Activated naive CD4-positive, alpha-beta T cell treated with anti-CD3 and anti-CD28 coated beads, Interleukin-2, amount 50 U/mL, for 72 hours (primary cell): ENCODE measurements around the gene ST8SIA5. TPM values are rescaled to one million over a fixed set of nuclear protein-coding genes. Genes with fewer than 3 reads are reported as not detected.

Experiments
- ATAC-seq, 2 donors: fragments of 150-1000 bp; cut with Tn5 transposase; 2 replicates each; pipeline ENCODE4 v1.10.0; 2021; ENCODE audit warnings: mild to moderate bottlenecking in 2 of 2, moderate library complexity in 2 of 2
- DNase-seq, 2 donors: peaks; one replicate each; pipeline ENCODE4 v3.0.0; 2021 to 2022; ENCODE audit warnings: low spot score in 2 of 2
- H3K27ac Mint-ChIP-seq, 2 donors: one replicate each; pipeline ENCODE4 v1.8.0; 2022; ENCODE audit warnings: mild to moderate bottlenecking in 2 of 2, mixed read lengths in 2 of 2
- H3K36me3 Mint-ChIP-seq, 2 donors: one replicate each; pipeline ENCODE4 v1.8.0; 2022; ENCODE audit warnings: mixed read lengths in 2 of 2
- H3K9me3 Mint-ChIP-seq, 2 donors: one replicate each; pipeline ENCODE4 v1.8.0; 2022; ENCODE audit warnings: mixed read lengths in 2 of 2
- total RNA-seq, 2 donors: library from RNA; stranded (reverse); gene quantifications; one replicate each; pipeline ENCODE4 v1.2.3, GENCODE V29; 2022

The ST8SIA5 gene
- total RNA-seq, 2 donors from 2014 or later, result 0.19 TPM; not detected in 1

DNA sequence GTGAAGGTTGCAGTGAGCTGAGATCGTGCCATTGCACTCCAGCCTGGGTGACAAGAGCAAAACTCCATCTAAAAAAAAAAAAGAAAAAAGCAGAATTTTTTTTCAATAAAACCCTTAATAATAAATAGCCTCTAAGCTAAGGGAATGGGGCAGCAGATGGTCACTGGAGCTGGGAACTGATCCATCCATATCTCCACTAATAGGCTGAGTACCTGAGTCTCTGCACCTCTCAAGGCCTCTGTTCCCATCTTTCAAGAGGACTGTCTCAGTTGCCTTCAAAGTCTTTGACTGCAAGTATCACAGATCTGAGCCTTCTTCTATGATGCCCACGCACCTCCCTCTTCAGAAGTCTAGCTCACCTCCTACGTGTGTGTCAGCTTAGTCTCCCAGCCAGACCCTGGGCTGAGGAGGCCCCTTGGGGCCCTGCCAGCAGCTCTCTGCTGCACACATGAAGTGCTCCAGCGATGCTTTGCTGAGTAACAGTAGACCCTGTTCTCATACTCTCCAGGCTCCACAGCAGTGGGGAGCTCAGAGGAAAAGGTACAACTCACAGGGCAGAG, 32.9 kb downstream of the ST8SIA5 start:
- Mint-ChIP-seq H3K9me3 (peaks cover 1% of the 10 kb centered on the region in 2 donors), H3K27ac (no peak overlapping the region), H3K36me3 (no peaks in the 10 kb centered on the region)
- ATAC-seq, result no peak
- no peak for DNase-seq

GRCh38 chr18:46722051-46722450, 34.8 kb downstream of the ST8SIA5 start:
- H3K27ac Mint-ChIP-seq, result no peak overlapping the region
- ATAC-seq (no peak), DNase-seq (no peak)
- no peaks in the 10 kb centered on the region for H3K9me3 Mint-ChIP-seq
- H3K36me3 Mint-ChIP-seq, result no peaks in the 10 kb centered on the region

DNA sequence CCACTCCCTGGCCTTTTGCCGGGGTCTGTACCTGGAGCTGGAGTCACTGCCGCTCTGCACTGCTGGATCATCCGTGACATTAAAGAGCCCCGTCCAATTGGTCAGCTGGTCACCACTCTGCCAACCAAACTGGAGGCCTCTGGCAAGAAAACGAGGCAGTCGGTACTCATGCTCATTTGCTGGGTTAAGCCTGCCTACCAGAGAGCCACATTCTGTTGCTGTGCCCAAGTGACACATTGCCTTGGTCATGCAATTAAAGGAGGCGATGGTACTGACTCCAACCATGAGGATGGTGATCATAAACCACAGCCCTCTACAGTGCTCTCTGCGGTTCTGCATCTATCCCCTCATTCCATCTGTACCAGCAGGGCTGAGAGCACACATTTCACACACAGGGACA, 35.5 kb downstream of the ST8SIA5 start:
- DNase-seq, result no peak
- no peaks in the 10 kb centered on the region for H3K36me3 Mint-ChIP-seq
- no peak for ATAC-seq
- no peak overlapping the region for H3K27ac Mint-ChIP-seq
- no peaks in the 10 kb centered on the region for H3K9me3 Mint-ChIP-seq

GRCh38 chr18:46720521-46720920, 36.3 kb downstream of the ST8SIA5 start:
- H3K27ac Mint-ChIP-seq, result no peak overlapping the region
- ATAC-seq, result no peak

GRCh38 chr18:46720092-46720491, 36.8 kb downstream of the ST8SIA5 start:
- ATAC-seq, result no peak
- H3K27ac Mint-ChIP-seq, result no peak overlapping the region
- no peaks in the 10 kb centered on the region for H3K36me3 Mint-ChIP-seq
- no peak for DNase-seq
- no peaks in the 10 kb centered on the region for H3K9me3 Mint-ChIP-seq

More at GRCh38 chr18:46720521-46720920, 36.3 kb downstream of the ST8SIA5 start:
- Mint-ChIP-seq H3K9me3 (no peaks in the 10 kb centered on the region), H3K36me3 (no peaks in the 10 kb centered on the region)
- DNase-seq, result no peak

DNA sequence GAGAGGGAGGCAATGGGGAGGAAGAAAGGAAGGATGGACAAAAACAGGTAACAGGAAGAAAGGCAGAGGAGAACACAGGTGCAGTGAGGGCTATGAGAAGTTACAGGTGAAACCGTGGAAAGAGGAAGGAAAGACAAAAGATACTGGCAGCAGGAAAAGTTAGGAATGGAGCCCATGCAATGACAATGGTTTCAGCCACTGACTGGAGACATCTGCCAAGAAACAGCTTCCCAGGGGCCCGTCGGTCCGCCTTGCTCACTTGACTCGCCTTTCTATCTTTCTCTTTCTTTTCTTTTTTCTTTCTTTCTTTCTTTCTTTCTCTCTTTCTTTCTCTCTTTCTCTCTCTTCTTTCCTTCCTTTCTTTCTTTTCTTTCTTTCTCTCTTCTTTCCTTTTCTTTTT, 37.5 kb downstream of the ST8SIA5 start:
- H3K36me3 Mint-ChIP-seq, result no peaks in the 10 kb centered on the region
- no peak for ATAC-seq
- no peak for DNase-seq
- H3K9me3 Mint-ChIP-seq, result no peaks in the 10 kb centered on the region
- no peak overlapping the region for H3K27ac Mint-ChIP-seq

GRCh38 chr18:46718501-46719341, 38.1 kb downstream of the ST8SIA5 start:
- Mint-ChIP-seq H3K27ac (no peak overlapping the region), H3K36me3 (no peaks in the 10 kb centered on the region)
- ATAC-seq, result no peak

GRCh38 chr18:46716827-46717226, 40.0 kb downstream of the ST8SIA5 start:
- no peaks in the 10 kb centered on the region for H3K36me3 Mint-ChIP-seq
- ATAC-seq, result no peak
- no peak for DNase-seq
- H3K27ac Mint-ChIP-seq, result no peak overlapping the region
- H3K9me3 Mint-ChIP-seq, result no peaks in the 10 kb centered on the region

More at GRCh38 chr18:46718501-46719341, 38.1 kb downstream of the ST8SIA5 start:
- no peaks in the 10 kb centered on the region for H3K9me3 Mint-ChIP-seq
- no peak for DNase-seq

DNA sequence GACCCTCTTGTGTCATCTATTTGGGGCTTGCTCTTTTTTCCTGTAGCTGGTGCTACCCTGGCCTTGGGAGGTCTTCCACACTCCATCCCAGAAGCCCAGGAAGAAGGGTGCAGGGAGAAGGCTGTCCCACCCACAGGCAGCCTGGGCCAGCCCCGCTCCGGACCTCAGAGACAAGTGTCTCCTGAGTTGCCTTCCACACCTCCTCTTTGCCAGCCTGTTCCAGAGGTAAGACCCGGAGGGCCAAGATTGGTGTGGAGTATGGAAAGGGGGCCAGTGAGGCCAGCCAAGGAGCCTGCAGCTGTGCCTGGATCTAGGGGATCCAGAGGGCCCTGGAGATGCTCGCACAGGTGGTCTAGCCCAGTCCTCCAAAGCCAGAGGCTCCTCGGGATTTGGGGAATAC, 40.5 kb downstream of the ST8SIA5 start:
- no peaks in the 10 kb centered on the region for H3K9me3 Mint-ChIP-seq
- ATAC-seq (no peak), DNase-seq (no peak)
- H3K36me3 Mint-ChIP-seq, result no peaks in the 10 kb centered on the region
- no peak overlapping the region for H3K27ac Mint-ChIP-seq

DNA sequence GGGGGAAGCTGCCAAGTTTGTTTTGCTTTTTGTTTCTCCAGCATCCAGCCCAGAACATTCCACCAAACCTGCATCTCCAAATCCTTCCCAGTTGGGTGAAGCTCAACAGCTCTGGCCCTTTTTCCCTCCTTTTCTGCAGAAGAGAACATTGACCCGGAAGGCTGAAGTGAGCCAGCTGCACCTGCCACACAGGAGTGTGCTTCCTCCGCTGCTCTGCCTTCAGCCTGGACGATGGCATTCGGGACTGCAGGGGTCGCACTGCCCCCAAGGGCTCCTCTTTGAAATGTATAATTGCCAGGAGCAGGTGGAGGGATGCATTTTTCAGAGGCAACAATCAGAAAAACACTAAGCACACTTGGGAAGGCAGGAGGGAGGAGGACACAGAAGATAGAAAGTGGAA, 41.8 kb downstream of the ST8SIA5 start:
- Mint-ChIP-seq H3K9me3 (no peaks in the 10 kb centered on the region), H3K36me3 (no peaks in the 10 kb centered on the region), H3K27ac (no peak overlapping the region)
- ATAC-seq, result no peak
- DNase-seq, result no peak

DNA sequence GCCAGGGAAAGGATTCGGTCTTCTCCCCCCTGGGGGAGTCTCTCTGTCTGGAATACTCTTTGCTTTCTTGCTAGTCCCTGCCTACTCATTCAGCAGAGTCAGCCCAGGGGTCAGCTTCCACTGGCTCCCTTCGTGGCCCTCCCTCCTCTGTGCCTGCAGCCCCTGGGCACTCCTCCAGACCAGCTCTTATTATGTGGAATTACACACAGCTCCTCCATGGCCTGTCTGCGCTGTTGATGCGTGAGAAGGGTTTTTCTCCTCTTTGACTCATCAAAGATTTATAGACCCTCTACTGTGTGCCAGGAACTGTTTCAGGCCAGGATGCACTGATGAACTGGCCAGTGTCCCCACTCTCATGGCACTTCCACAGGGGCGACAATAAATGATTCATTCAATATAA, 44.4 kb downstream of the ST8SIA5 start:
- no peak for ATAC-seq
- Mint-ChIP-seq H3K36me3 (no peaks in the 10 kb centered on the region), H3K9me3 (no peaks in the 10 kb centered on the region), H3K27ac (no peak overlapping the region)
- DNase-seq, result no peak

DNA sequence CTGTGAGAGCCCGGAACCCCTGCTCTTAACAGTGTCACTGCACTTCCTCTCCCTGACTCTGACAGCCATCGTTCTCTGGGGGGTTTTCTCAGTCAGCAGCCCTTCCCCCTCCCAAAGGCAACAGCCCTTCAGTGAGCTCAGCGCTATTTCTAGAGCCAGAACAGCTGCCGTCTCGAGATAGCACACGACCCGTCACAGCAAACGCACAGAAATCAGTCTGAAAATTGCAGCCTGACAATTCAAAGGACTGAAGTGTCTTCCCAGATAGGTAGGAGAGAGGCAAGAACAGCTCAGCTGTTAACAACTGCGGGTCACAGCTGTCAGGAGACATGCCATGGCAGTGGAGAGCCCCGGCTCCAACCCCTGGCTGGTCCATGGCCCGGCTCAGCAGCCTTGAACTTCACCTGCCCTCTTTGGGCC, 45.4 kb downstream of the ST8SIA5 start:
- DNase-seq (no peak), ATAC-seq (no peak)
- no peak overlapping the region for H3K27ac Mint-ChIP-seq
- H3K9me3 Mint-ChIP-seq, result no peaks in the 10 kb centered on the region
- no peaks in the 10 kb centered on the region for H3K36me3 Mint-ChIP-seq

DNA sequence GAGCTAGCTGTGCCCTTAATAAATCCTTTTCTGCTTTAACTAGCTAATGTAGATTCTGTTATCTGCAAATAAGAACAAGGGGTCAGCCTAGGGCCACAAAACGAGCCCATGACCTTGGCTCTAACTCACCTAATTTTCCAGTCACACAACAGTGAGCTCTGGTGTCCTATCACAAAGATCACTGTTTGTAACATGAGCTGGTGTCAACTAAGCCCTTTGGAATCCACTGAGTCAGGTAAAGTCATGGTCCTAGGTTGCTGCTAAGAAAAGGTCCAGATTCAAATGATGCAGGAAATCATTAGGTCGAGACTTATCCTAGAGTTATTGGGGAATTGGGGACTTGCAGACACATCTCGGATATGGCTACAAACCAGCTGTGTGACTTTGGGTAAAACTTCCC, 49.9 kb downstream of the ST8SIA5 start:
- ATAC-seq (no peak), DNase-seq (no peak)
- H3K9me3 Mint-ChIP-seq, result no peaks in the 10 kb centered on the region
- H3K36me3 Mint-ChIP-seq, result no peaks in the 10 kb centered on the region
- no peak overlapping the region for H3K27ac Mint-ChIP-seq

- Mint-ChIP-seq H3K36me3 (no peaks in the 10 kb centered on the region), H3K9me3 (no peaks in the 10 kb centered on the region), H3K27ac (no peak overlapping the region)
- no peak for ATAC-seq
- no peak for DNase-seq
Measured at GRCh38 chr18:46705521-46705920, 51.3 kb downstream of the ST8SIA5 start.

- H3K27ac Mint-ChIP-seq, result no peak overlapping the region
- ATAC-seq (no peak), DNase-seq (no peak)
- H3K9me3 Mint-ChIP-seq, result no peaks in the 10 kb centered on the region
- no peaks in the 10 kb centered on the region for H3K36me3 Mint-ChIP-seq
Measured at GRCh38 chr18:46704816-46705215, 52.0 kb downstream of the ST8SIA5 start.

DNA sequence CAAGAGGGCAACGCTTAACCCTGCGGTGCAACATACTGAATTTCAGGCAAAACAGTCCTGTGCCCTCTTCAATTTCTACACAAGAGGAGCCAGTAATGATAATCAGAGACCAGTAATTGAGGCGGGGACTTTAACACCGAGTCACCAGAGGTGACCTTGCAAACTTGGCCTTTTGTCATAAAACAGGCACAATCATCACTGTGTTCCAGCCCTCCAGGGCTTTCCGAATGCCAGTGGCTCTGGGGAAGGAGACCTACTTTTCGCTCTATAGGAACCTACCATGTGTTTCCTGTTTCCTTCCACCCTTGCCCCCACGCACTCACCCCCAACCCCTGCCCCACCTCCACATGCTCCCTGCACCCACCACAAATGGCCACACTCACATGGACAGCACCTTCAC, 52.7 kb downstream of the ST8SIA5 start:
- no peak for ATAC-seq
- H3K27ac Mint-ChIP-seq, result no peak overlapping the region
- no peaks in the 10 kb centered on the region for H3K36me3 Mint-ChIP-seq
- no peaks in the 10 kb centered on the region for H3K9me3 Mint-ChIP-seq
- DNase-seq, result no peak

- DNase-seq (no peak), ATAC-seq (no peak)
- Mint-ChIP-seq H3K27ac (no peak overlapping the region), H3K9me3 (peaks cover 9 to 11% of the 10 kb centered on the region in 2 donors), H3K36me3 (peaks cover 5 to 7% of the 10 kb centered on the region in 2 donors)
Measured at GRCh38 chr18:46702471-46702870, 54.4 kb downstream of the ST8SIA5 start.
